SHP77 treated with DMSO at 0.1 percent for 48 hours (cell line): ENCODE data around the gene KRIT1.
"Not testable (repeated sequence)": the region's sequence is repeated elsewhere in the genome, so short reads cannot be mapped to it uniquely, and the experiment has no call there.

Experiments
- DNase-seq: peaks from one replicate; lab custom pipeline; 2025; lab: John Stamatoyannopoulos, UW

KRIT1 gene

DNA sequence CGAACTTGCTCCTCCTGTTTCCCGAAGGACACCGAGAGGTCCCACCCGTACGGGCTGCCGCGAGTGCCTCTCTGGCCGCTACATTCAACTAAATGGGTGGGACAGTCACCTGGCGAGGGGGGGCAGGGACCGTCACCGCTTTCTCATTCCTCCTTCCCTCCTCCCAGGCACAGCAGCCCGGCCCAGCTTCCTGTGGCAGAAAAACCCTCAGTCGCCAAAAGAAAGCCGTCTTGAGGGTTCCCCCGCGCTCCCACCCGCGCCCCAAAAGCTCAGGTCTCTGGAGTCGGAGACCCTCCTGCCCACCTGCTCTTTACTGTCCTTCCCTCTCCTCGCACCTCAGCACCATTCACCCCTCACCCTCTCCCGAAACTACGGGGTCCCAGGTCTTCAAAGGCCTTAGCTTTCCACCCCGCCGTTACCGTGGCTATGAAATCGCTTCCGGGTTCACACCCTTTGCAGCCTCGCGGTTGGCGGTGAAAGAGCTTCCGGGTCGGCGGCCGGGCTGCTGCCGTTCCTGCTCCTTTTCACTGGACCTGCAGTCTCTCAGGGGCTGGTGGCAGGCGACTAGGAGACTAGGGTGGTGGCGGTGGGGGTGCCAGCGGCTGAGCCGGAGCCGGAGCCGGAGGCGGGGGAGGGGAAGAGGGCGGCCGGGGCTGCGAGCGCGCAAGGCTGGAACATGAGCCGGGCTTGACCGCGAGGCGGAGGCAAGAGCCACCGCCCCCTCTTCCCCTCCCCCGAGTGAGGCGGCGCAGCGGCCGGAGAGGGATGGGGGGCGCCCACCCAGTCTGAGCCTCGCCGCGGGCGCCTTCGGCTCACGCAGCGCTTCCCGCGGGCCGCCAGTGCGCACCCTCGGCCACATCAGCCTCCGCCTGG is at the start of gene KRIT1, which contains the start of gene ANKIB1:
Gene KRIT1, minus strand, starts transcription at position 428 of the 873 bp plus-strand sequence. CDS start 3,779 bp downstream, outside the sequence.
Gene ANKIB1, plus strand, starts transcription at position 488 of the 873 bp plus-strand sequence. CDS start 49,005 bp downstream, outside the sequence.
- peak; percentile 83 for DNase-seq

DNA sequence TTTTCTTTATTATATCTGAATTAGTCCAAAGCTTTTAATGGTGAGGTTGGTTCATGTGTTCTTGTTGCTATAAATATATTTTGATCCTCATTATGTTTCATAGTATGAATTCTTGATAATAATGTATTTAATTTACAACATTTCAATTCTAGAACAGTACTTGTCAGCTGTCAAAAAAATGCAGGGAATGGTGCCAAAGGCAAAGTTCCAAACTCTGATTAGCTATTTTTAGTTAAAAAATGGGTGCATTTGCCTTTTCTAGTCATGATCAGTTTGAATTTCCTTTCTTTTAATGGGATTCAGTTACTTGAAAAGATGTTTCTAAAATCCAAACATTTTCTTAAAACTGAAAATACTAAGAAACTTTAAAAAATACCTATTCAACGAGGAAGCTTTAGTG is 49.7 kb upstream of the KRIT1 start:
- no peak for DNase-seq

DNA sequence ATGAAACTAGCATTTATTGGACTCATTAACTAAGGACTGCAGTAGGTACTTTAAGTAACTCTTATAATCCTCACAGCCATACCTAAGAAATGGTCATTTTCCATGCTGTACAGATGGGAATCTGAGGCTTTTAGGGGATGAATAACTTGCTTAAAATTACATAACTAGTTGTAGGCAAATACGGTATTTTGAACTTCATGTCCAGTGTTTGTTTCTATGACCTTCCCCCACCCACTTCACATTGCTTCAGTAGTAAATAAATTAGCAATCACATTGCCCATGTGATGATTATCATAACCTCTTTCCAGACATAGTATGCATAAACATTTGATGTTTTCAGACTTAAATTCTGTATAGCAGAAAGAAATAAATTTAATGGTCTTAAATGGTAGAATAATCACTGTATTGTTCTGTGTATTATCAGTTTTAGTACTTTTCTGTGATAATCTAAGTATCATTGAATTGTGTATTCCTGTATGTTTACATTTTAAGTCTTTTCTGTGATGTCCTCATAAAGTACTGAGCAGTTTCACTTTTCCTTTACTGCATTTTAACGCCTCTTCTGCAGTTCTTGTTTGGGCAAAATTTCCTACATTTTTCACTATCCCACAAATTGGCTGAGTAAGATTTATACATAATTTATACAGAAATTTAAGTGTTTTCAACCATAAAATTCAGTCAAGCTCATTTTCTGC is 48.3 kb upstream of the KRIT1 start:
- DNase-seq = no peak

DNA sequence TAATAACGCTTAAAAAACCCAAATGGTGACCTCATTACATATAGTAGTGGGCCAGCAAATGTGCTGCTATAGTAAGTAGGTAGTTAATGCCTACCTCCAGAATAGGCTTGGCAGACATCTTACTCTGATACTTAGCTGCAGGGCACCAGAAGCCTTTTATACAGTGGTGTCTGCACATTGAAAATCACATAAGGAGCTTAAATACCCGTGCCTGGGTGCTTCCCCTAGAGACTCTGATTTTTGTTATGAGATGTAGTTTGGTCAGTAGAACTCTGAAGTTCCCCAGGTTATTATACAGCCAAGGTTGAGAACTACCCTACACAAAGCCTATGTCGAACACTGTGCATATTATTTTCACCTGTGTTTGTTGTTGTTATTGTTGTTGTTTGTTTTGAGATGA is 47.3 kb upstream of the KRIT1 start:
- no peak for DNase-seq

DNA sequence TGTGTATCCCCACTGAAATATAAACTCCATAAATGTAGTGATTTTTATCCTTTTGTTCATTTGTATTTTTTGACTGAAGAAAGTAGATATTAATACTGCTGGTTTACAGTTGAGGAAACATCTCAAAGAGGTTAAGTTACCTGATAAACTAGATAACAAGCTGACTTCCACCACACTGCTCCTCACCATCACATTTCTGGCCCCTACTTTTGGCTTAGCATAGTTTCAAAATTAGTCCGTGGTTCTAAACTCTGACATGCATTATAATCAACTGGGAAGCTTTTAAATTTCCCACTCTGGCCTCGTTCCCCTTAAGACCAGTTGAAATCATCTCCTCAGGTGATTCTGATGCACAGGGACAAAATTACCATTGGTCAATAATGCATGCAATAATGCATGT is 43.6 kb upstream of the KRIT1 start:
- no peak for DNase-seq

DNA sequence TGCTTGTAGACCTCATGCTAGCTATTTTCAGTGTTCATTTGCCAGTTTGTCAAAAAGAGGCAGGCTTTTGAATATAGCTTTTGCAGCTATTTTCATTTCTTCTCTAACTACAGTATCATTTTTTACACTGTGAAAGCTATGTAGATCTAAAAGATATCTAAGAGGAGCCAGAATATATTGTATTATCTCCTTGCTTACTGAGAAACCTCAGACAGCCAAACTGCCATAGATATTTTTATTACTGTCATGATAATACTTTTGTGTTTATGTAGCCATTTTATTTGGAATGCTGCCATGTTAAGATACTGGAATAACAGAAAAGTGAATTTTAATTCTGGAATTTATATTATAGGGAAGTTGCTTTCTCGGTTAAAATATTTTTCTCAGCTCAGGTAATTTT is 37.2 kb upstream of the KRIT1 start:
- no peak for DNase-seq

DNA sequence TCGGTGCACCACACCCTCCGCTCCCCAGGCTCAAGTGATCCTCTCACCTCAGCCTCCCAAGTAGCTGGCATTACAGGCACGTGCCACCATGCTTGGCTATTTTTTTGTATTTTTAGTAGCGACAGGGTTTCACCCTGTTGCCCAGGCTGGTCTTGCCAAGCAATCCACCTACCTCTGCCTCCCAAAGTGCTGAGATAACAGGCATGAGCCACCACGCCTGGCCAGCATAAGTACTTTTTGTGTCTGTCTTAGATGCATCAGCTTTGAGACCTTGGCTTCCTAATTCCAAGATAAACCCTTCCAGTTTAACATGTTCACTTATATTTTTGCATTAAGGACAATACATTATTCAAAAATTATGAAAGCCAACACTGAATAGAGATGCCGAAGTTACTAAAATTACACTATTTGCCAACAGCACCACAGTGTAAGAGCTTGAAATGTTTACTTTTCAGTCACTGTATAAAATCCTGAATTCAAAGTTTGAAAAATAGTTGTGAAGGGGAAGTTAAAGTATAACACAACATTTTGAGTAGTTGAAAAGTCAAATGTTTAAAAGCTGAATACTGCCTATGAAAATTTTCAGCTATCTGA is 36.6 kb upstream of the KRIT1 start:
- no peak for DNase-seq

DNA sequence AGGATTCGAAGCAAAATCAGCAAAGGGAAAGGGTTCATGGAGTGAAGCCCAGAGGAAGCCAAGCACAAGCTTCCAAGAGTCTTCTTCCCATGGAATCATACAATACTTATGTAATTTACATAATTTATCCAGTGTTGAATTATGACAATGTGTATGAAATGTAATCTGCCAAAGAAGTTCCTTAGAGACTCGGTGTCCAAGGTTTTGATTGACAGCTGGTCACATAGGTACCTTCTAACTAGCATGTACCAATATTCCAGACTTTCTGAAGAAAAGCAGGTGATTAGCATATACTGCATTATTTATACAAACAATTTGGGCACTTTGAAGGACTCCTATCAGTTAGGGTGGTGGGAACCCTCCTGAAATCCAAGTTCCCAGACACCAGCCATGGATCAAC is 35.3 kb upstream of the KRIT1 start:
- DNase-seq = no peak

DNA sequence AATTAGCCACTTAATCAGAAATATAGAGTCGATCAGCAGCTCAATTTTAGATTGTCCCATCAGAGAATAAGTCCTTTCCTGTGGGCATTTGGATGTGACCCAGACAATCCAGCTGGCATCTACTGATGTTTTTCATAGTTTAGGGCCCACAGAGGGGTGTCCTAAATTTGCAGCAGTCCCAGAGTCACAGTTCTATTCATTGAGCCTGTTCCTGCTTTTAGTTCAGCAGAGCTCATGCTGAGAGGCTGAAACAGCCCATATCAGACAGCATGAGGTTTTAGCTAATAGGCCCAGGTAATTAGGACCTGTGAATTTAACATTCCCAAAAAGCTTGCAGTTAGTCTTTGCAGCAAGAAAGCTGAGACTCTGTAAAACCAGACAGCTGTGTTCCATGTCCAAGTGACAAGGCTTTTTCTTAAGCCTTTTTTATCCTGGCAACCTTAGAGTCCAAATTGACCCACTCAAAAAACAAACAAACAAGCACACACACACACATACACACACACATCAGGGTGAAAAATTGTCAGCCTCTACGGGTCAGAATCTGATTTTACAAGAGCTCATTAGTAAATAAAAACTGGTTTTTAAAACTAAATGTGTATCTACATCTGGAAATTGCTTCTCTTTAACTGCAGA is 33.8 kb upstream of the KRIT1 start:
- DNase-seq = no peak

DNA sequence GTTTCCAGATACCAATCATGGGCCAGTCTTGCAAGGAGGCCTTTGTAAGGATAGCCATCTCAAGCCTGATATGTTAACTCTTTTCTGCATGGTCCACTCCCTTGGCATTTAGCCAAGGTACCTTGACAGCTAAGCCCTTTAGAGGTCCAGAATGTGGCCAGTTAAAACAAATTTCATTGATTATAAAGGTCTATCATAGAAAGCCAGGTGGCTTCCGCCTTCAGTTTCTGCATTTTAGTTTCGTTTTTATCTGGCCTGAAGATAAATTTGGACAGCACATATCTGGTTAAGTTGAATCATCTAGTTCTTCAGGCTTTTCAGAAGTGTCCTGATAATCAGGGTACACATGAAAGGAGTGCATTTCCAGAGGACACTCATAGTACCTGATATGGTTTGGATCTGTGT is 30.7 kb upstream of the KRIT1 start:
- no peak for DNase-seq

DNA sequence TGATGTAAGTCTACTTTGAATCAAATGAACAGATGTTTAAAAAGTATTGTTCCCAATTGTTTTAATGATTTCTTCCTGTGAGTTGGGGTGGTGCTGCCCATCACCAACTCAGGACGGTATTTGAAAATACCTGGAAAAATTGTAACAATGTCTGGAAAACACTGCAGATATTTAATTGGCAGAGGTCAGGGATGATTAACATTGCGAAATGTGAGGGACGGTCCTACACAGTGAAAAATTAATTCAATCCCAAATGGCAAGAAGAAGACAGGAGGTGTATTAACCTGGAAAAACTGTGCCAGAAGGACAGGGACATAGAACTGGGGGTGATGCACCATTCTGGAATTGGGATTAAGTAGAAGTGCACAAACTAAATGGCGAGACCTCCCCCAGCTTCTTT is 29.6 kb upstream of the KRIT1 start:
- DNase-seq = no peak

DNA sequence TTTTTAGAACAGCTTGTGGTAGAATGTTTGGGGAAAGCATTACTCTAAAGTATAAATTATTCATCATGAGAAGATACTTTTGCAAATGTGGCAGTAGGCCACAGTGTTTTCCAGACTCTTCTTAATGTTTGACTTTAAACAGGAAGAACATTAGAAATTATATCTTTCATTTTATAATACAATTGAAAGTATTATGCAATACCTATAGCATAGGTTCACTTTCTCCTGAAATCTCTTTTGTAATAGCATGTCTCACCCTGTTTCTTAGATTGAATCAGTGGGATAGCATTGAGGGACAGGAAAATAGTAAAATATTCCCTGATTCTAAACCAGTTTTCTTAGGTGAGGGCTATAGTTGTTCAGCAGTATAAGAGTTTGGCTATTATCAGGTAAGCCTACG is 23.2 kb upstream of the KRIT1 start:
- DNase-seq = no peak

DNA sequence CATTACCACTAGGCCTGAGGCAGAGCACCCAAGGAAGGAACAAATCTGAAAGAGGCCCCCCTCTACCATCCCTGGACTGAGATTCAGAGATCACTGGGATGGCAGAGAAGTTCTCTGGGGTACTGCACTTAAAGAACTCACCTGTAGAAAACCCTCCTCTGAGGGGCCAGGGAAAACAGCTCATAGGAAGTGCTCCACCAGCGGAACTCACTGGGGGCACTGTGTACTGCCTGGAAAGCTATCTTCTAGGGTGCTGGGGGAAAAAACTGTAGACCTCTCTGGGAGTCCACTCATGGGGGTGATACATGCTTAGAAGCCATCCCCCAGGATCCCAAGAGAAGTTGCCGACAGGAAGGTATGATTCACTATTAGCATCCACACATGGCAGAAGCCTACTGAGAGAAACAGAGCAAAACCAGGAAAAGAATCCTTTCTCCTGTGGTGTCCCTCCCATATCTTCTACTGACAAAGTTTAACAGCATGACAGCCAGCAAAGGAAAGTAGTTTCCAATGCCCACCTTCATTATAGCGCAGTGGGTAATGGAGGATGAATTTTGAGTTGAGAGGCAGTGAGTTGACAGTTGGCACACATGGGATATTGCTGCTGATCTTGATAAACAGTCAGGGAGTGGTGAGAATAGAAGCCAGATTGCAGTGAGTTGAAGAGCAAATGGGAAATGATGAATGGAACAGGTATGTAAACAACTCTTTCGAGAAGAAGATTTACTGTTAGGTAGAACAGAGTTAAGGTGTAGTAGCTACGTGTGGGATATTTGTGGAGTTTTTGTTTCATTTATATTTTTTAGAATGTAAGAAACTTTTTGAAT is 20.9 kb upstream of the KRIT1 start:
- DNase-seq = no peak

DNA sequence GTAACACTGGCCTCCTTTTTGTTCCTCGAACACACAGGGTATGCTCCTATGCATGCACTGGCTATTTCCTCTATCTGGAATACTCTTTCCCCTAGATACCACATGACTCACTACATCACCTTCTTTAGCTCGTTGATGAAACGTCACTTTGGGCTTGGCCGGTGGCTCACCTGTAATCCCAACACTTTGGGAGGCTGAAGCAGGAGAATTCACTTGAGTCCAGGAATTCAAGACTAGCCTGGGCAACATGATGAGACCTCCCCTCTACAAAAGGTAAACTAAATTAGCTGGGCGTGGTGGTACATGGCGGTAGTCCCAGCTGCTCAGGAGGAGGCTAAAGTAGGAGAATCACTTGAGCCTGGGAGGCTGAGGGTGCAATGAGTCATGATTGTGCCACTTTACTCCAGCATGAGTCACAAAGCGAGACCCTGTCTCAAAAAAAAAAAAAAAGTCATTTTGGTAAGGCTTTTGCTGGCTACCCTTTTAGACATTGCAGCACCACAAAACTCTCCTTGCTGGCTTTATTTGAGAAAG is 14.6 kb upstream of the KRIT1 start:
- no peak for DNase-seq

DNA sequence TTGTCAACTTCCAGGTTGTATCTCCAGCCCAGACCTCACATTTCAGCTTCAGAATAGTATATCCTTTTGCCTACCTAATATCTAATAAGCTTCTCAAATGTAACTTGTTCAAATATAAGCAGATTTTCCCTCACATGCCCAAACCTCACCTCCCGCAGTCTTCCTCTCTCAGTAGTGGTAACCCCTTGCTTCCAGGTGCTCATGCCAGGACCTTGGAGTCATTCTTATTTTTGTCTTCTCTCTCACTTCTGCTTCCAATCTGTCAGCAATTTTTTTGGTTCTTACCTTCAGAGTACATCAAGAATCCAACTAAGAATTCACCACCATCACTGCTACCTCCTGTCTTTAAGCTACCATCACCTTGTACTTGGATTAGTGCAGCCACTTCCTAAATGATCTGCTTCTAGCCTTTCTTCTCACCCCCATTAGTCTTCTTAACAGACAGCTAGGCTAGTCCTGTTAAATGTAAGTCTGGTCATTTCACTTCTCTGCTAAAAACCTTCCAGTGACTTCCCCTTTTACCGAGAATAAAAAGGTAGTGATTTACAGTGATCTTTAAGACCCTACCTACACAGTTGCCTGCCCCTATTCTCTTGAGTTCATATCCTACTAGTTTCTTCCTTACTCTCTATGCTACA is 14.0 kb upstream of the KRIT1 start:
- DNase-seq = no peak

DNA sequence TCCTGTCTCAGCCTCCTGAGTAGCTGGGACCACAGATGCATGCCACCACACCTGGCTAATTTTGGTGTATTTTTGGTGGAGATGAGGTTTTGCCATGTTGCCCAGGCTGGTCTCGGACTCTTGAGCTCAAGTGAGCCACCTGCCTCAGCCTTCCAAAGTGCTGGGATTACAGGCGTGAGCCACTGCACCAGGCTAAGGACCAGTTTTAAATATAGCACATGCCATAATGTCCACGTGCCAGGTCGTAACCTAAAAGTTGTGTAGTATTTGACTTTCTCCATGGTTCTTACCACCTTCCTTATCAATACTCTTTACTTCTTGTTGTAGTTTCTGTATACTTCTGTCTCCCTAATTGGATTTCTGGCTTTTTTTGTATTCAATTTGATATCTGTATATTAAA is 13.3 kb upstream of the KRIT1 start:
- DNase-seq = no peak

DNA sequence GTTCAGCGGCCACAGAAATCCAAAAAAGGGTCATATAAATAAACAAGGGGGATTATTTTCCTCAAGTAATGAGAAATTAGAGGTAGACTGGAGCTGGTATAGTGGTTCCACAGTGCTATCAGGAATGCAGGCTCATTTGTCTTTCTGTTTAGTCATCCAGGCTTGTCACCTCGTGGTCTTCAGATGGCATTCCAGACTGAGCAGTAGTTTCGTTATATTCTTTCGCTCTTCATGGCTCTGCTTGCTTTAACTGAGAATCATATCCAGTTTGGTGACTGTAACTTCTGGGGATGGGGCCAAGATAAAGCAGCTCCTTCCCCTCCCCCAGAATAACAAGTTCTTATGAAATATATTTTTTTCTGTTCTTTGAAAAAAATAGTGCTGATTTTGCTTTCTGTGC is 9.6 kb upstream of the KRIT1 start:
- no peak for DNase-seq

DNA sequence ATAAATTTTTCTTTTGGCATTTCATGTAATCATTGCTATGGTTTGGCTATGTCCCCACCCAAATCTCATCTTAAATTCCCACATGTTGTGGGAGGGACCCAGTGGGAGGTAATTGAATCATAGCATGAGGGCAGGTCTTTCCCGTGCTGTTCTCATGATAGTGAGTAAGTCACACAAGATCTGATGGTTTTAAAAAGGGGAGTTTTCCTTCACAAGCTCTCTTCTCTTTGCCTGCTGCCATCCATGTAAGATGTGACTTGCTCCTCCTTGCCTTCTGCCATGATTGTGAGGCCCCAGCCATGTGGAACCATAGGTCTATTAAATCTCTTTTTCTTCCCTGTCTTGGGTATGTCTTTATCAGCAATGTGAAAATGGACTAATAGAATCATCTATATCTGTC is 9.1 kb upstream of the KRIT1 start:
- DNase-seq = not testable (repeated sequence)

DNA sequence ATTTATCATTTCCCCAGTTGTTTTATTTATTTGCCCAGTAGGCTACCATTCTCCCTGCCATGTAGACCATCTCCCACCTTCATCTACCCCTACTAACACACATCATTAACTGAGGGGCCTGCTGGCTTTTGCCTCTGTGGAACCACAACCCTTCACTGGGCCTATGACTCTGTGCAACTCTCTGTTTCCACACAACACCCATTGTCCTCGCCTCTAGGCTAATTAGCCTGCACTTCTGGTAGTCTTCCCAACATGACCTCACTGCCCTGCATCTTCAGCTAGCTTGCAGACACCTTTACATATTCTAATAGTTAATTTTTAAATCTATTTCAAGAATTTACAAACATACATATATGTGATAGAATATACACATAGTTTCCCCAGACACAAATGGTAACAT is 7.5 kb upstream of the KRIT1 start:
- no peak for DNase-seq

DNA sequence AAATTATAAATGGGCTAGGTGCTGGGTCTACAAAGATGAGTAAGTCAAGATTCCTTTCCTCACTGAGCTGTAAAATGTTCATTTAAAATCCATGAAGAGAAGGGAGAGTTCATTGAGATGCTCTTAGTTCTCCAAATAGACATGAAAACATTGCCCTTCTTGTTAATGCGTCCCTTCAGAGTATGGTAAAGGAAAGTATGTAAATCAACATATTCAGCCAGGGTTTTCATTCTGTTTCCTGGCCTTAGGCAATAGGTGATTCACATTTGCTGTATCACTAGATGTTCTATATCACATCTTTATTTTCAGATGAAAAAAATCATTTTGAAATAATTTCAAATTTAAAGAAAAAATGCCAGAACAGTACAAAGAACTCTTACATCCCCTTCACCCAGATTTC is 5.5 kb upstream of the KRIT1 start:
- DNase-seq = no peak

DNA sequence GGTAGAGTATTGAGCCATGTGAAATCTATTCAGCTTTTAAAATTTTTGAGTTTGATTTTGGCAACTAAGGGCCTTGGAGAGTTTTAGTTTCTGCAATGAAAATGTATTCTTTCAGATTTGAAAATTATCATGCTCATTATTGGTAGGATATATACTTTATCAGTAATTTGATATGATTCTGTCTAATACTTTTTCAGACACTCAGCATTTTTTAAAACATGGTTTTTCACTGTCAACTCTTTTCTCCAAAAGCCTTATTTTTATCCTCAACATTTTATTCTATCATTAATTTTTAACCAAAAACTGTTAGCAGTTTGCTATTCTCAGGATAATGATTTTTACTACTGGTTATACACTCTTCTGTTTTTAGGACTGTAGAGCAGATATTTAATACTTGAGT is 4.9 kb upstream of the KRIT1 start:
- DNase-seq = no peak
